ENCODE results near the gene RMND1. TPM values are rescaled to one million over a fixed set of nuclear protein-coding genes. Genes with fewer than 3 reads are reported as not detected.

Gene RMND1
- total and polyA plus RNA-seq, 9 of the 15 experiments (the other 6 are each of a cell fraction or from before 2014, with no cell fraction given): 26.9 to 47.8 (median 36.2) TPM

GRCh38 chr6:151451950-151452749 is at the start of gene RMND1 (continued):
- TF ChIP-seq ZSCAN29 (IDR thresholded peaks at IDR 0.05) (no peak), ZNF764 (CRISPR knock-in tag; IDR thresholded peaks at IDR 0.05; ENCODE audit: low read depth) (no peak), GTF2E2 (tag; IDR thresholded peaks at IDR 0.05) (0 out of 2 replicates have a peak, but pooled peaks have one; percentile 9), FIP1L1 (IDR thresholded peaks at IDR 0.05; ENCODE audit: low read depth, low read length, poor library complexity, severe bottlenecking) (peak; percentile 74), IFI16 (CRISPR knock-in tag; IDR thresholded peaks at IDR 0.05) (no peak), ZNF830 (CRISPR knock-in tag; IDR thresholded peaks at IDR 0.05) (no peak), BHLHE40 (IDR thresholded peaks at IDR 0.05; ENCODE audit: low read length) (peak; percentile 97), ZNF175 (CRISPR knock-in tag; IDR thresholded peaks at IDR 0.05; ENCODE audit: low read depth) (0 out of 2 replicates have a peak, but pooled peaks have one; percentile 71), RAD21 (CRISPR knock-in tag; conservative IDR thresholded peaks at IDR 0.05 in 1 of 2, IDR thresholded peaks at IDR 0.05 in 1 of 2) (no peak), TRIM28 (IDR thresholded peaks at IDR 0.05) (peak; percentile 15; the same call in 1 of the 2 replicates), DACH1 (IDR thresholded peaks at IDR 0.05; ENCODE audit: partially characterized antibody) (no peak), XRCC4 (IDR thresholded peaks at IDR 0.05; ENCODE audit: extremely low read depth, insufficient read depth, insufficient read length) (no peak), FOXK2 (conservative IDR thresholded peaks at IDR 0.05 in 1 of 2, IDR thresholded peaks at IDR 0.05 in 1 of 2; ENCODE audit: low read depth in 2 of 2) (peak; percentile 96 to 97), NFXL1 (CRISPR knock-in tag; IDR thresholded peaks at IDR 0.05) (no peak), ZNF324 (CRISPR knock-in tag; IDR thresholded peaks at IDR 0.05) (no peak), ZBTB5 (IDR thresholded peaks at IDR 0.05) (no peak), BCLAF1 (IDR thresholded peaks at IDR 0.05; ENCODE audit: borderline replicate concordance in 1 of 2, control insufficient read depth in 1 of 2, low read depth in 2 of 2, low read length in 1 of 2) (peak in 1 of 2 experiments; percentile 81; a peak in 2 of 4 replicates), HINFP (tag; conservative IDR thresholded peaks at IDR 0.05; ENCODE audit: low read depth) (no peak), CEBPB (tag; IDR thresholded peaks at IDR 0.05) (no peak), MTF1 (CRISPR knock-in tag; IDR thresholded peaks at IDR 0.05; ENCODE audit: borderline replicate concordance) (no peak)

Measured in K562 (cell line).